ACC112 (cell line): ENCODE measurements around the gene TOM1L1.
A peak's percentile ranks its signal among the peaks of the same experiment; 100 is the strongest.

ENCODE experiments used
- H2AFZ ChIP-seq: fragments of 200-600 bp; sonication (generic); one replicate; pipeline ENCODE4 v1.6.0; 2017; ENCODE audit warnings: antibody characterized with exemption, low read length; ENCODE audit not compliant: unreplicated experiment
- H3K27ac ChIP-seq: fragments of 200-600 bp; sonication (generic); 2 replicates; pipeline ENCODE4 v1.5.1; 2014; ENCODE audit warnings: low read depth, mild to moderate bottlenecking, antibody characterized with exemption, low read length, moderate library complexity
- H3K27me3 ChIP-seq: fragments of 200-600 bp; sonication (generic); 2 replicates; pipeline ENCODE4 v1.6.1; 2014; ENCODE audit warnings: mild to moderate bottlenecking, antibody characterized with exemption, low read length, moderate library complexity, mixed read lengths; ENCODE audit not compliant: insufficient read depth
- H3K36me3 ChIP-seq: fragments of 200-600 bp; sonication (generic); 2 replicates; pipeline ENCODE4 v1.6.1; 2016; ENCODE audit warnings: mild to moderate bottlenecking, antibody characterized with exemption, low read length, moderate library complexity, mixed read lengths; ENCODE audit not compliant: insufficient read depth
- H3K4me1 ChIP-seq: fragments of 200-600 bp; sonication (generic); one replicate; pipeline ENCODE4 v1.6.1; 2016; ENCODE audit warnings: low read length, mixed read lengths; ENCODE audit not compliant: insufficient read depth, unreplicated experiment, control insufficient read depth
- H3K4me3 ChIP-seq: fragments of 200-600 bp; sonication (generic); 2 replicates; pipeline ENCODE4 v1.5.1; 2014; ENCODE audit warnings: mild to moderate bottlenecking, low read depth, low read length
- H3K79me2 ChIP-seq: fragments of 200-600 bp; sonication (generic); one replicate; pipeline ENCODE4 v1.6.0; 2016; ENCODE audit warnings: low read length; ENCODE audit not compliant: control insufficient read depth, unreplicated experiment, insufficient read depth

TOM1L1 gene

DNA sequence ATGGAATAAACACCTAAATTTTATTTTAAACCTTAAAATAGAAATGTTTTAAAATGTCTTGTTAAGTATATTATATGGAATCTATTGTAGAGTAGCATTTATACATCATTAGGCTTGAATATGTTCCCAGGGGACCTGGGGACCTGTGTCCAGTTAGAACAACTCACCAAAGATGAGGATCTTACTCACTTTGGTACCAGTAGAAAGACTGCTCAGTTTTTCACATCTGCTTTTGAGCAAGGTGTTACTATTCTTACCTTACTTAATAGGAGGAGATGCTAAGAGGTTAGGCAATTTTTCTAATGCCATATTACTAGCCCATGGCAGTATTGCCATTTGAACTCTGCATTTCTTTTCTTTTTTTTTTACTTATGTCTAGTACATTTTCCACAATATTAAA is 82.6 kb downstream of the TOM1L1 start:
- Histone ChIP-seq H3K4me3 (no peak overlapping the region), H2AFZ (no peak overlapping the region), H3K79me2 (peaks cover 16% of the 10 kb centered on the region), H3K27ac (peak overlapping the region; percentile 84), H3K36me3 (peaks cover 18% of the 10 kb centered on the region), H3K27me3 (no peaks in the 10 kb centered on the region), H3K4me1 (peaks cover 43% of the 10 kb centered on the region)

DNA sequence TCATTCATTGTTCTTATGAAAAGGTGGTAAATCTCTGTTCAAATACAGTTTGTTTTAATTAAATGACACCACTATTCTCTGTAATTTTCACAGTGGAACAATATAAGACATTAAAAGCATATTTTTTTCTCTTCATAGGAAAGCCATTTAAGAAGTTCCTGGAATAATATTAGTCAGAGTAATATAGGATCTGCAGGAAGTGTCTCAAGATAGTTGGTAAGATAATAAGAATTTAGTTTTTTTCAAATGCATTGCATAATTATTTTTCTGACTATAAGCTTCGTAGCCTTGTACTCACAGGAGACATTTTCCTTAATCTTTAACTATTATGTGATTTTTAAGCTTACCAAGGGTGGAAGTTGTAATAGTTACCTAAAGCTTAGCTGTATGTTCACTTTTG is 84.8 kb downstream of the TOM1L1 start:
- peaks cover 16% of the 10 kb centered on the region for H3K79me2 ChIP-seq
- H3K27ac ChIP-seq = peak overlapping the region; percentile 21; the same call in 1 of the 2 replicates
- H3K36me3 ChIP-seq = peaks cover 11% of the 10 kb centered on the region
- H3K4me1 ChIP-seq = peaks cover 39% of the 10 kb centered on the region
- H3K27me3 ChIP-seq = no peaks in the 10 kb centered on the region
- H2AFZ ChIP-seq = peak overlapping the region; percentile 6
- peak overlapping the region; percentile 37; the same call in 1 of the 2 replicates for H3K4me3 ChIP-seq

DNA sequence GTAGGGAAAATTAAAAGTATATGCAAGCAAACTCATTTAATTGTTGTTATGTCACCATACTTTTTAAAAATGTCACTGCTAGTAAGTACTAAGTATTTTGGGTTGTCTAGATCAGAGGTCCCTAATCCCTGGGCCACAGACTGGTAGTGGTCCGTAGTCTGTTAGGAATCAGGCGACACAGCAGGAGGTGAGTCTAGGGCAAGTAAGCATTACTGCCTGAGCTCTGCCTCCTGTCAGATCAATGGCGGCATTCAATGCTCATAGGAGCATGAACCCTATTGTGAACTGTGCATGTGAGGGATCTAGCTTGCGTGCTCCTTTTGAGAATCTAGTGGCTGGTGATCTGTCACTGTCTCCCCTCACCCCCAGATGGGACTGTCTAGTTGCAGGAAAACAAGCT is 89.5 kb downstream of the TOM1L1 start:
- H3K27ac ChIP-seq = no peak overlapping the region
- no peaks in the 10 kb centered on the region for H3K27me3 ChIP-seq
- H3K36me3 ChIP-seq = no peaks in the 10 kb centered on the region
- H2AFZ ChIP-seq = no peak overlapping the region
- no peak overlapping the region for H3K4me3 ChIP-seq
- H3K4me1 ChIP-seq = peaks cover 9% of the 10 kb centered on the region
- H3K79me2 ChIP-seq = peaks cover under 1% of the 10 kb centered on the region

DNA sequence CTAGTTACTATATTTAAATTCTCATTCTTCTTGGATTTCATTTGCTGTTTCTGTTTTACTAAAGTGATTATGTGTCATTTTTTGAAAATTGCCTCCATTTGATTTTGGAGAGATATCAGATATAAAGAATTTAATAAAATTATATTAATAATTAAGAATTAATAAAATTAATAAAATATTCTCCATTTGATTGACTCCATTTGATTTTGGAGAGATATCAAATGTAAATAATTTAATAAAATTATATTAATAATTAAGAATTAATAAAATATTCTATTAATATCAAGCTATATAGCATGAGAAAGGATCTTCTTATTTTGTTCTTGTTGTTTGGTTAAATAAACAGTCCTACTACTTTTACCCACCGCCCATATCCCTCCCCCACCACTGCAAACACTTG is 90.9 kb downstream of the TOM1L1 start:
- H3K36me3 ChIP-seq = no peaks in the 10 kb centered on the region; the same call in 1 of the 2 replicates
- no peaks in the 10 kb centered on the region for H3K27me3 ChIP-seq
- H3K4me3 ChIP-seq = no peak overlapping the region
- no peak overlapping the region for H3K27ac ChIP-seq
- no peaks in the 10 kb centered on the region for H3K4me1 ChIP-seq
- no peak overlapping the region for H2AFZ ChIP-seq
- H3K79me2 ChIP-seq = no peaks in the 10 kb centered on the region

DNA sequence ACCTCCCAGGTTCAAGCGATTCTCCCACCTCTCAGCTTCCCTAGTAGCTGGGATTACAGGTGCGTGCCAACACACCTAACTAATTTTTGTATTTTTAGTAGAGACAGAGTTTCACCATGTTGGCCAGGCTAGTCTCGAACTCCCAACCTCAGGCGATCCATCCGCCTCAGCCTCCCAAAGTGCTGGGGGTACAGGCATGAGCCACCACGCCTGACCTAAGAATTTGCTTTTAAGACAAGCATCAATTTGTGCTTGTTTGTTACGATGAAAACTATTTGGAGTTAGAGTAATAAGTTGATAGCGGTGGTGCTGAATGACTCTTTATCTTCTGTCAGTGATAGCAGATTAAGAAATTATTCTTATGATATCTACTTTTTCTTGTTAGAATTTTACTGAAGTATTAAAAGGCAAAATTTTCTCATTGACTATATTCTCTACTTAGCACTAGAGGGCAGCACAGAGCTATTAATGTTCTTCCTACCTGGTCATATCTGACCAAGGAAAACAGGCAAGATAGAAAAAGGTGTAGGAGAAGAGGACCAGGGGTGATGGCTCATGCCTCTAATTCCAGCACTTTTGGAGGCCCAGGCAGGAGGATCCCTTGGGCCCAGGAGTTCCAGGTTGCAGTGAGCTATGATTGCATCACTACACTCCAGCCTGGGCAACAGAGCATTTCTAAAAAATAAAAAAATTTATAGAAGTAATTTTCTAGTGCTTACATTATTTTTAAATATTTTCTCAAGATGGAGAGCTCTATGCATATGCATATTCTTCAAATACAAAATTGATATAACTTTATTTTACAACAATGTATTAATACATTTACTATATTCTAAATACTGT is 92.4 kb downstream of the TOM1L1 start:
- Histone ChIP-seq H3K27me3 (no peaks in the 10 kb centered on the region), H3K4me3 (no peak overlapping the region), H3K4me1 (no peaks in the 10 kb centered on the region), H3K27ac (no peak overlapping the region), H2AFZ (no peak overlapping the region), H3K36me3 (no peaks in the 10 kb centered on the region; the same call in 1 of the 2 replicates), H3K79me2 (no peaks in the 10 kb centered on the region)

DNA sequence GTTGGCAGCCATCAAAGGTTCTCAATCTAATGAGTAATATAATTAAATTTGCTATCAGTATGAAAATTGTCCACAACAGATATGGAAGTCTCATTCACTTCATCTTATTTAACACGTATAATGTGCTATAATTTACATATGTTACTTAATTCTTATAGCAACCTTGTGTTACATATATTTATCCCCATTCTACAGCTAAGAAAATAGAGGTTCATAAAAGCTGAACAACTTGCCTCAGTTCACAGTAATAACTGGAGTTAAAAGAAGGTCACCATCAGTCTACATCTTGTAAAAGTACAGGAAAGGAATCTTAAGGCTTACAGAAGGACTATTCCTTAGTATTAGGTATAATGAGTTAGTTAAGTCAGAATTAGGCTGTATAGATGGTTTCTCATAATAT is 95.8 kb downstream of the TOM1L1 start:
- Histone ChIP-seq H3K36me3 (no peaks in the 10 kb centered on the region; the same call in 1 of the 2 replicates), H3K27me3 (no peaks in the 10 kb centered on the region), H2AFZ (no peak overlapping the region), H3K27ac (no peak overlapping the region), H3K79me2 (no peaks in the 10 kb centered on the region), H3K4me1 (no peaks in the 10 kb centered on the region), H3K4me3 (no peak overlapping the region)

DNA sequence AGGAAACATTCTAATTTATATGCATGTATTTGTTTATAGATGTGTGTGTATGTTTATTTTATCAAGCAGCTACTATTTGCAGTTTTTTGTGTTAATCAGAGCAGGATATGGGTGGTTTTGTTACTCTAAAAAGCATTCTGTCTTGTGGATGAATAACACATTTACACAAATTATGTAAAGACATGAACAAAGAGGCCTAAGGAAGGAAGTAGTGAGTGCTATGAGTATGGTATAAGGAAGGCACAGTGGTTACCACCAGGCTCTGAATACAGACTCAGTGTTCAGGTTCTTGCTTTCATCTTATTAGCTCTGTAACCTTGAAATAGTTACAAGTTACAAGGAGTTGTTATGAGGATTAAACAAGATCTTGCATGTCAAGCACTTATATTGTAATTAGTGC is 101.8 kb downstream of the TOM1L1 start:
- no peaks in the 10 kb centered on the region for H3K27me3 ChIP-seq
- no peaks in the 10 kb centered on the region for H3K79me2 ChIP-seq
- H3K4me1 ChIP-seq = no peaks in the 10 kb centered on the region
- no peak overlapping the region for H3K4me3 ChIP-seq
- H3K36me3 ChIP-seq = no peaks in the 10 kb centered on the region
- no peak overlapping the region for H2AFZ ChIP-seq
- H3K27ac ChIP-seq = no peak overlapping the region

DNA sequence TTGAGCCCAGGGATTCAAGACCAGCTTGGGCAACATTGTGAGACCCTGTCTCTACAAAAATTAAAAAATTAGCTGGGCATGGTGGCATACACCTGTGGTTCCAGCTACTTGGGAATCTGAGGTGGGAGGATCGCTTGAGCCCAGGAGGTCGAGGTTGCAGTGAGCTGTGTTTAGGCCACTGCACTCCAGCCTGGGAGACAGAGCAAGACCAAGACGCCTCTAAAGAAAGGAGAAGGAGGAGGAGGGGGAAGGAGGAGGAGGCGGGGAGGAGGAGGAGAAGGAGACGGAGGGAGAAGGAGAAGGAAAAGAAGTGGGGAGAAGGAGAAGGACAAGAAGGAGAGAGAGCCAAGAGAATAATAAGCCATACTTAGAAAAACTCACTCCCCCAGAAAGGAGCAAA is 103.8 kb downstream of the TOM1L1 start:
- H3K27ac ChIP-seq = no peak overlapping the region
- no peaks in the 10 kb centered on the region for H3K27me3 ChIP-seq
- no peaks in the 10 kb centered on the region for H3K79me2 ChIP-seq
- H3K4me3 ChIP-seq = no peak overlapping the region
- no peaks in the 10 kb centered on the region for H3K4me1 ChIP-seq
- H3K36me3 ChIP-seq = no peaks in the 10 kb centered on the region; the same call in 1 of the 2 replicates
- H2AFZ ChIP-seq = no peak overlapping the region

DNA sequence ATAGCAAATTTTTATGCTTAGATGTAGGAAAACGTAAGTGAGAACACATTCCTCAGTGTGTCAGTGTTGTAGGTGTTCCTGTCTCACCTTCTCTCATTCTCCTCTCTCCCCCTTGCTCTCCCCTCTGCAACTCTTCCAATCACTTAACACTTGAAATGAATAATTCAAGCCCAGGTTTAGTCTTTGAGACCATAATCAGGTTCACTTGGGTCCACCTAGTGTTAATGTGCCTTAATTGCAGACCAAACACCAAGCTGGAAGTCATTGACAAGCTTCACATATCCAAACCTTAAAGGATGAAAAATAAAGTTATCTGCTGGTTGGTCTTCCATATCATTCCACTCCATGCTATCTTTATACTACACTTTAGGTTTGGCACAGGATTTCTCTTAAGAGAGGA is 104.9 kb downstream of the TOM1L1 start:
- no peaks in the 10 kb centered on the region; the same call in 1 of the 2 replicates for H3K36me3 ChIP-seq
- H3K4me1 ChIP-seq = no peaks in the 10 kb centered on the region
- H3K27ac ChIP-seq = no peak overlapping the region
- H3K79me2 ChIP-seq = no peaks in the 10 kb centered on the region
- no peak overlapping the region for H2AFZ ChIP-seq
- H3K4me3 ChIP-seq = no peak overlapping the region
- H3K27me3 ChIP-seq = no peaks in the 10 kb centered on the region
